Gastrocnemius medialis (tissue), 4 donors: ENCODE results near the gene ERO1B. TPM values are rescaled to one million over a fixed set of nuclear protein-coding genes. Genes with fewer than 3 reads are reported as not detected.
A peak's percentile ranks its signal among the peaks of the same experiment; 100 is the strongest.

ENCODE experiments used
- ATAC-seq, 2 donors: fragments of 150-250 bp; one replicate each; pipeline ENCODE4 v1.9.1; 2016
- DNase-seq, 2 donors: peaks; one replicate each; pipeline ENCODE4 v3.0.0-alpha.2; 2019
- H3K27ac ChIP-seq, 4 donors: fragments of 200-600 bp; sonication (generic); 1 replicate in 1 of 4; 2 replicates in 3 of 4; pipeline ENCODE4 v1.5.1; 2016 to 2018; ENCODE audit warnings: mild to moderate bottlenecking in 2 of 4, moderate library complexity in 1 of 4
- H3K27me3 ChIP-seq, 3 donors: fragments of 200-600 bp; sonication (generic) in 2 of 3; 1 replicate in 1 of 3; 2 replicates in 2 of 3; pipeline versions ENCODE4 v1.5.1 to v1.6.0; 2016 to 2019; ENCODE audit warnings: mild to moderate bottlenecking in 1 of 3, moderate library complexity in 1 of 3
- H3K36me3 ChIP-seq, 2 donors: fragments of 200-600 bp; sonication (generic) in 1 of 2; one replicate each; pipeline ENCODE4 v1.5.1; 2017 to 2018
- H3K4me1 ChIP-seq, 2 donors: fragments of 200-600 bp; sonication (generic) in 1 of 2; one replicate each; pipeline ENCODE4 v1.5.1; 2016 to 2017; ENCODE audit warnings: mild to moderate bottlenecking in 2 of 2
- H3K4me3 ChIP-seq, 4 donors: fragments of 200-600 bp; sonication (generic) in 3 of 4; 1 replicate in 1 of 4; 2 replicates in 3 of 4; pipeline ENCODE4 v1.5.1; 2016 to 2019; ENCODE audit warnings: mild to moderate bottlenecking in 2 of 4
- H3K9me3 ChIP-seq, 3 donors: fragments of 200-600 bp; sonication (generic) in 2 of 3; 1 replicate in 1 of 3; 2 replicates in 2 of 3; pipeline ENCODE4 v1.5.1; 2016 to 2019
- POLR2A ChIP-seq, 2 donors: fragments of 450-650 bp; IDR thresholded peaks; one replicate each; pipeline ENCODE4 v1.6.1; 2017; ENCODE audit warnings: antibody characterized with exemption in 2 of 2, mild to moderate bottlenecking in 2 of 2, moderate library complexity in 2 of 2
- in situ Hi-C, 4 donors: fragments of 200-750 bp; cut with MboI; loops; one replicate each; pipeline versions ENCODE4 v1.15.0 to v1.8.0; 2017; ENCODE audit warnings: low sequenced_read_pairs in 4 of 4
- intact Hi-C: fragments of 100-400 bp; cut with DNase I; formaldehyde crosslinking; loops from one replicate; pipeline ENCODE4 v1.15.1; 2023; ENCODE audit warnings: low total_unique reads
- total RNA-seq, 4 donors: library from RNA; depleted of rRNA; stranded (reverse); fragments of >200 nt; gene quantifications; one replicate each; pipeline versions ENCODE4 v1.1.0 to v1.2.3, GENCODE V29; 2016
- TF ChIP-seq, protein P1 (sequence below), 5 experiments: fragments of 450-650 bp in 3 of 5; fragments of 200-600 bp in 2 of 5; sonication (generic) in 2 of 5; IDR thresholded peaks in 4 of 5; conservative IDR thresholded peaks in 1 of 5; 1 replicate in 4 of 5; 2 replicates in 1 of 5; pipeline ENCODE4 v1.5.1; 2016 to 2019; ENCODE audit warnings: antibody characterized with exemption in 5 of 5, mild to moderate bottlenecking in 3 of 5, moderate library complexity in 3 of 5

The ERO1B gene
- total RNA-seq, 4 donors from 2014 or later: 3.6 to 10.2 (median 5.8) TPM

DNA sequence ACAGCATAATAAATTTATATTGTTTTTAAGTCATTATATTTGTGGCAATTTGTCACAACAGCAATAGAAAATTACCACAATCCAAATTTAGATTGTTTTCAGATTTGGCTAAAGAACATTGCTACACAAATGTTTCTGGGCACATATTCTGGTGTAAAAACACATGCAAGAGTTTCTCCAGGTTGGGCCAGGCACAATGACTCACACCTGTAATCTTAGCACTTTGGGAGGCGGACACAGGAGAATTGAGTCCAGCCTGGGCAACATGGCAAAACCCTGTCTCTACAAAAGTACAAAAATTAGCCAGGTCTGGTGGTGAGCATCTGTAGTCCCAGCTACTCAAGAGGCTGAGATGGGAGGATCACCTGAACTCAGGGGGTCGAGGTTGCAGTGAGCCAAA is 8.4 kb downstream of the ERO1B start:
- no peak overlapping the region for H3K27ac ChIP-seq
- no peak overlapping the region for H3K4me3 ChIP-seq
- in situ Hi-C loops: no loop called here
- peak; percentile 33 to 51 for ATAC-seq
- H3K4me1 ChIP-seq: no peaks in the 10 kb centered on the region
- DNase-seq: no peak
- H3K36me3 ChIP-seq: peaks cover 0 to 2% of the 10 kb centered on the region in 2 donors
- TF ChIP-seq, protein P1, sequence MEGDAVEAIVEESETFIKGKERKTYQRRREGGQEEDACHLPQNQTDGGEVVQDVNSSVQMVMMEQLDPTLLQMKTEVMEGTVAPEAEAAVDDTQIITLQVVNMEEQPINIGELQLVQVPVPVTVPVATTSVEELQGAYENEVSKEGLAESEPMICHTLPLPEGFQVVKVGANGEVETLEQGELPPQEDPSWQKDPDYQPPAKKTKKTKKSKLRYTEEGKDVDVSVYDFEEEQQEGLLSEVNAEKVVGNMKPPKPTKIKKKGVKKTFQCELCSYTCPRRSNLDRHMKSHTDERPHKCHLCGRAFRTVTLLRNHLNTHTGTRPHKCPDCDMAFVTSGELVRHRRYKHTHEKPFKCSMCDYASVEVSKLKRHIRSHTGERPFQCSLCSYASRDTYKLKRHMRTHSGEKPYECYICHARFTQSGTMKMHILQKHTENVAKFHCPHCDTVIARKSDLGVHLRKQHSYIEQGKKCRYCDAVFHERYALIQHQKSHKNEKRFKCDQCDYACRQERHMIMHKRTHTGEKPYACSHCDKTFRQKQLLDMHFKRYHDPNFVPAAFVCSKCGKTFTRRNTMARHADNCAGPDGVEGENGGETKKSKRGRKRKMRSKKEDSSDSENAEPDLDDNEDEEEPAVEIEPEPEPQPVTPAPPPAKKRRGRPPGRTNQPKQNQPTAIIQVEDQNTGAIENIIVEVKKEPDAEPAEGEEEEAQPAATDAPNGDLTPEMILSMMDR (IDR thresholded peaks at IDR 0.05 in 4 of 5, conservative IDR thresholded peaks at IDR 0.05 in 1 of 5): no peak
- no peaks in the 10 kb centered on the region for H3K27me3 ChIP-seq
- intact Hi-C loops: no loop called here
- no peaks in the 10 kb centered on the region for H3K9me3 ChIP-seq

DNA sequence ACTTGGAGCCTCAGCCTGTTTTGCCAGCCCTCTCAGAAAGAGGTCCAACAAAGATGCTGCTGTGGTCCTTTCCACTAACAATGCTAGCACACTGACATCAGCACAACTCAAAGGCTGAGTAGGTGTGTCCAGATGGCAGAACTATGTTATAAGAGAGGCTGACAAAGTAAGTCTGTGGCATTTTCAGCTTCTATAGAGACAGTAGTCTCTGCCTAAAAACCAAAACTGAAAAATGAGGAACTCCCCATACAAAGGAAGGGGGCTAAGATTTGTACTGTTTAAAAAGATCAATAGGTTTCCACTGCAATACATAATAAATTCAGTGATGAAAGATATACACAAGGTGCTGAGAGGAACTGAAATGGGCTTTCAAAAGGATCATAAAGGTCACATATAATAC is 12.3 kb downstream of the ERO1B start:
- H3K27ac ChIP-seq: no peak overlapping the region
- TF ChIP-seq POLR2A (IDR thresholded peaks at IDR 0.05): no peak
- TF ChIP-seq, protein P1 (IDR thresholded peaks at IDR 0.05 in 4 of 5, conservative IDR thresholded peaks at IDR 0.05 in 1 of 5): no peak
- no peaks in the 10 kb centered on the region for H3K27me3 ChIP-seq
- H3K36me3 ChIP-seq: peaks cover 0 to 19% of the 10 kb centered on the region in 2 donors
- H3K4me1 ChIP-seq: no peaks in the 10 kb centered on the region
- intact Hi-C loops: no loop called here
- ATAC-seq (no peak), DNase-seq (no peak)
- in situ Hi-C loops: no loop called here
- H3K9me3 ChIP-seq: no peaks in the 10 kb centered on the region
- no peak overlapping the region for H3K4me3 ChIP-seq

DNA sequence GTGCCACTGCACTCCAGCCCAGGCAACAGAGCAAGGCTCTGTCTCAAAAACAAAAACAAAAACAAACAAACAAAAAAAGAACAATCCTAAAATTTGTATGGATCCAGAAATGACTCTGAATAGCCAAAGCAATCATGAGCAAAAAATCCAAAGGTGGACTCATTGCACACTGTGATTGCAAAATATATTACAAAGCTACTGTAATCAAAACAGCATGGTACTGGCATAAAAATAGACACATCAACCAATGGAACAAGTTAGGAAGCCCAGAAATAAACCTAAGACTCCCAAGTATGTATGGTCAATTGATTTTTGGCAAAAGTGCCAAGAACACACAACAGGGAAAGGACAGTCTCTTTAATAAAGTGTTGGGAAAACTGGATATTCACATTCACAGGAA is 19.9 kb downstream of the ERO1B start:
- Histone ChIP-seq H3K36me3 (peaks cover 0 to 24% of the 10 kb centered on the region in 2 donors), H3K27ac (no peak overlapping the region), H3K4me1 (no peaks in the 10 kb centered on the region), H3K27me3 (no peaks in the 10 kb centered on the region), H3K9me3 (peaks cover 0 to 4% (median 0%) of the 10 kb centered on the region in 3 donors), H3K4me3 (no peak overlapping the region)
- ATAC-seq (no peak), DNase-seq (no peak)
- TF ChIP-seq, protein P1 (IDR thresholded peaks at IDR 0.05 in 4 of 5, conservative IDR thresholded peaks at IDR 0.05 in 1 of 5): no peak
- no peak for TF ChIP-seq POLR2A (IDR thresholded peaks at IDR 0.05)
- in situ Hi-C loops: no loop called here
- intact Hi-C loops: no loop called here

DNA sequence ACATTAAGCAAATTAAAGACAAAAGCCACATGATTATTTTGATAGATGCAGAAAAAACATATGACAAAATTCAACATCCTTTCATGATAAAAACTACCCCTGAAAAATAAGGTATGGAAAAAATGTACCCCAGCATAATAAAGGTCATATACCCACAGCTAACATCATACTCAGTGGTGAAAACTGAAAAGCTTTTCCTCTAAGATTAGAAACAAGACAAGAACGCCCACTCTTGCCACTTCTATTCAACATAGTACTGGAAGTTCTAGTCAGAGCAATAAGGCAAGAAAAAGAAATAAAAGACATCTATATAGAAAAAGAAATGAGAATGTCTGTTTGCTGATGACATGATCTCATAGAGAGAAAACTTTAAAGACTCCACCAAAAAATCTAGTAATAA is 20.7 kb downstream of the ERO1B start:
- no peaks in the 10 kb centered on the region for H3K27me3 ChIP-seq
- peaks cover 0 to 22% of the 10 kb centered on the region in 2 donors for H3K36me3 ChIP-seq
- H3K27ac ChIP-seq: no peak overlapping the region
- TF ChIP-seq POLR2A (IDR thresholded peaks at IDR 0.05): no peak
- TF ChIP-seq, protein P1 (IDR thresholded peaks at IDR 0.05 in 4 of 5, conservative IDR thresholded peaks at IDR 0.05 in 1 of 5): no peak
- ATAC-seq: no peak
- H3K9me3 ChIP-seq: peaks cover 0 to 4% (median 0%) of the 10 kb centered on the region in 3 donors
- intact Hi-C loops (no loop called here), in situ Hi-C loops (no loop called here)
- no peak for DNase-seq
- H3K4me1 ChIP-seq: no peaks in the 10 kb centered on the region
- no peak overlapping the region for H3K4me3 ChIP-seq

DNA sequence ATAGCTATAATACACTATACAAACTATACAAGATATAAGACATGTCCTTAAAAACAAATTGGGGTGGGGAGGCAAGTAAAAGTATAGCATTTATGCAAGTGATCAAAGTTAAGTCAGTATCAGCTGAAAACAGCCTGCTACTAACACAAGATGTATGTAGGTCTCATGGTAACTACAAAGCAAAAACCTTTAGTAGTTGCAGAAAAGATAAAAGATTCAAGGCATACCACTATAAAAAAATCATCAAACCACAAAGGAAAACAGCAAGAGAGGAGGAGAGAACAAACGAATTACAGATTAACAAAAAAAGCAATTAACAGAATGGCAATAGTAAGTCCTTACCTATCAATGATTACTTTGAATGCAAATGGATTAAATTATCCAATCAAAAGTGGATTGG is 22.7 kb downstream of the ERO1B start:
- ATAC-seq (no peak), DNase-seq (no peak)
- in situ Hi-C loops: no loop called here
- TF ChIP-seq, protein P1 (IDR thresholded peaks at IDR 0.05 in 4 of 5, conservative IDR thresholded peaks at IDR 0.05 in 1 of 5): no peak
- no peak for TF ChIP-seq POLR2A (IDR thresholded peaks at IDR 0.05)
- no peaks in the 10 kb centered on the region for H3K4me1 ChIP-seq
- H3K9me3 ChIP-seq: peaks cover 0 to 4% (median 0%) of the 10 kb centered on the region in 3 donors
- H3K4me3 ChIP-seq: no peak overlapping the region
- no peak overlapping the region for H3K27ac ChIP-seq
- peaks cover 0 to 15% of the 10 kb centered on the region in 2 donors for H3K36me3 ChIP-seq
- no peaks in the 10 kb centered on the region for H3K27me3 ChIP-seq
- intact Hi-C loops: no loop called here
